HCT116 (cell line): Measurements from ENCODE around the gene RARG. TPM values are rescaled to one million over a fixed set of nuclear protein-coding genes. Genes with fewer than 3 reads are reported as not detected.

Experiments used
- ATAC-seq: fragments of 200-7000 bp; cut with Tn5 transposase; 2 replicates; pipeline ENCODE4 v1.9.1; 2020; ENCODE audit warnings: mild to moderate bottlenecking, moderate library complexity
- BruUV-seq: library from RNA; stranded (reverse); fragments of 400-500 nt; replicated peaks from 2 replicates; lab custom pipeline; 2021; lab: Mats Ljungman, UMichigan
- CTCF ChIA-PET: fragments of 300-600 bp; sonication (Branson Sonifier 250); formaldehyde crosslinking; loops from one replicate; lab custom pipeline; 2021; ENCODE audit warnings: antibody characterized with exemption; lab: Charles Lee
- POLR2A ChIA-PET: fragments of 300-600, 350-600 bp; sonication (Branson Sonifier 250); formaldehyde crosslinking; loops from one replicate; lab custom pipeline; 2021; ENCODE audit warnings: antibody characterized with exemption; lab: Charles Lee
- RAD21 ChIA-PET, 2 experiments: fragments of 300-600 bp; sonication (Branson Sonifier 250); formaldehyde crosslinking; loops; one replicate each; lab custom pipeline; 2023; ENCODE audit warnings: low total read pairs in 2 of 2; ENCODE audit not compliant: uncharacterized antibody in 2 of 2, unreplicated experiment in 2 of 2, low non-redundant PET in 1 of 2; lab: Charles Lee
- DNase-seq: peaks from one replicate; pipeline ENCODE4 v3.0.0-alpha.2; 2010; ENCODE audit warnings: low read depth, low spot score
- H2AFZ ChIP-seq: fragments of 200-600 bp; shearing (Covaris generic), sonication (generic); 2 replicates; pipeline ENCODE4 v1.6.1; 2017; ENCODE audit warnings: low read depth, mixed run types, mixed read lengths, antibody characterized with exemption, low read length; ENCODE audit not compliant: poor library complexity, severe bottlenecking
- H3K27ac ChIP-seq: 2 replicates; pipeline ENCODE4 v1.5.1; 2012; ENCODE audit warnings: low read depth, low read length
- H3K27me3 ChIP-seq: fragments of 200-600 bp; sonication (generic); 2 replicates; pipeline ENCODE4 v1.6.1; 2016; ENCODE audit warnings: mixed run types, low read length, mixed read lengths; ENCODE audit not compliant: insufficient read depth
- H3K36me3 ChIP-seq, 2 experiments: fragments of 200-500 bp in 1 of 2; fragments of 200-600 bp in 1 of 2; sonication (Bioruptor generic) in 1 of 2; sonication (generic) in 1 of 2; 2 replicates each; pipeline versions ENCODE4 v1.5.1 to v1.6.1; 2014 to 2016; ENCODE audit warnings: low read length in 2 of 2, inconsistent platforms in 1 of 2, mixed read lengths in 1 of 2, mixed run types in 1 of 2; ENCODE audit not compliant: insufficient read depth in 2 of 2, control insufficient read depth in 1 of 2
- H3K4me1 ChIP-seq, 2 experiments: fragments of 200-600 bp in 1 of 2; sonication (generic) in 1 of 2; 2 replicates each; pipeline versions ENCODE4 v1.5.1 to v1.6.1; 2012 to 2017; ENCODE audit warnings: low read length in 2 of 2, inconsistent platforms in 1 of 2, mild to moderate bottlenecking in 1 of 2, mixed read lengths in 1 of 2, mixed run types in 1 of 2, moderate library complexity in 1 of 2; ENCODE audit not compliant: insufficient read depth in 2 of 2, control insufficient read depth in 1 of 2
- H3K4me2 ChIP-seq: fragments of 200-600 bp; sonication (generic); 2 replicates; pipeline ENCODE4 v1.6.1; 2017; ENCODE audit warnings: mixed run types, low read length, mixed read lengths
- H3K4me3 ChIP-seq, 2 experiments: fragments of 200-600 bp in 1 of 2; sonication (generic) in 1 of 2; replicated peaks in 1 of 2; 2 replicates each; pipeline ENCODE4 v1.5.1; 2011 to 2016; ENCODE audit warnings: low read length in 2 of 2, control low read depth in 1 of 2, low read depth in 1 of 2, mild to moderate bottlenecking in 1 of 2, mixed read lengths in 1 of 2, mixed run types in 1 of 2
- H3K79me2 ChIP-seq: fragments of 200-600 bp; sonication (generic); 2 replicates; pipeline ENCODE4 v1.6.1; 2017; ENCODE audit warnings: mild to moderate bottlenecking, mixed run types, low read length, moderate library complexity, mixed read lengths; ENCODE audit not compliant: insufficient read depth
- H3K9ac ChIP-seq: fragments of 200-600 bp; sonication (generic); 2 replicates; pipeline ENCODE4 v1.6.1; 2016; ENCODE audit warnings: low read length, mixed read lengths
- H3K9me2 ChIP-seq: fragments of 200-600 bp; sonication (generic), shearing (Covaris generic); 2 replicates; pipeline ENCODE4 v1.6.1; 2017; ENCODE audit warnings: mixed run types, mild to moderate bottlenecking, moderate library complexity; ENCODE audit not compliant: insufficient read depth
- H3K9me3 ChIP-seq, 2 experiments: fragments of 200-500 bp in 1 of 2; fragments of 200-600 bp in 1 of 2; sonication (Bioruptor generic) in 1 of 2; sonication (generic) in 1 of 2; 2 replicates each; pipeline ENCODE4 v1.6.1; 2014 to 2017; ENCODE audit warnings: low read length in 2 of 2, mixed read lengths in 2 of 2, inconsistent platforms in 1 of 2, low read depth in 1 of 2, mild to moderate bottlenecking in 1 of 2, mixed run types in 1 of 2, moderate library complexity in 1 of 2; ENCODE audit not compliant: control insufficient read depth in 1 of 2, insufficient read depth in 1 of 2
- H4K20me1 ChIP-seq: fragments of 200-600 bp; sonication (generic), shearing (Covaris generic); 2 replicates; pipeline ENCODE4 v1.6.1; 2017; ENCODE audit warnings: mixed run types, mild to moderate bottlenecking, moderate library complexity; ENCODE audit not compliant: insufficient read depth
- ATF3 ChIP-seq: IDR thresholded peaks from 2 replicates; pipeline ENCODE4 v1.6.1; 2012
- CBX3 ChIP-seq: IDR thresholded peaks from 2 replicates; pipeline ENCODE4 v1.6.1; 2012; ENCODE audit warnings: low read depth
- CEBPB ChIP-seq: IDR thresholded peaks from 2 replicates; pipeline ENCODE4 v1.6.1; 2012; ENCODE audit warnings: low read depth
- CTCF ChIP-seq, 3 experiments: fragments of 200-600 bp in 1 of 3; sonication (generic) in 1 of 3; IDR thresholded peaks in 2 of 3; conservative IDR thresholded peaks in 1 of 3; 2 replicates each; pipeline ENCODE4 v1.5.1; 2012 to 2017; ENCODE audit warnings: low read depth in 2 of 3, low read length in 2 of 3, antibody characterized with exemption in 1 of 3, borderline replicate concordance in 1 of 3, control low read depth in 1 of 3, mild to moderate bottlenecking in 1 of 3, mixed read lengths in 1 of 3, mixed run types in 1 of 3, moderate library complexity in 1 of 3; ENCODE audit not compliant: insufficient read depth in 1 of 3
- EGR1 ChIP-seq: IDR thresholded peaks from 2 replicates; pipeline ENCODE4 v1.6.1; 2012; ENCODE audit warnings: low read depth
- ELF1 ChIP-seq: IDR thresholded peaks from 2 replicates; pipeline ENCODE4 v1.6.1; 2012; ENCODE audit warnings: low read depth, borderline replicate concordance
- EZH2 ChIP-seq: fragments of 200-600 bp; sonication (generic); IDR thresholded peaks from 2 replicates; pipeline ENCODE4 v1.6.1; 2017; ENCODE audit warnings: antibody characterized with exemption, mixed run types
- EZH2phosphoT487 ChIP-seq: fragments of 200-600 bp; IDR thresholded peaks from 2 replicates; pipeline ENCODE4 v1.6.1; 2018; ENCODE audit warnings: antibody characterized with exemption, borderline replicate concordance
- JUND ChIP-seq: IDR thresholded peaks from 2 replicates; pipeline ENCODE4 v1.6.1; 2012
- MAX ChIP-seq: IDR thresholded peaks from 2 replicates; pipeline ENCODE4 v1.6.1; 2012
- POLR2A ChIP-seq: IDR thresholded peaks from 2 replicates; pipeline ENCODE4 v1.7.0; 2011; ENCODE audit warnings: borderline replicate concordance; ENCODE audit not compliant: insufficient read depth, insufficient read length; ENCODE audit errors: extremely low read depth
- RAD21 ChIP-seq: IDR thresholded peaks from 2 replicates; pipeline ENCODE4 v1.6.1; 2012; ENCODE audit warnings: low read depth, mild to moderate bottlenecking
- REST ChIP-seq: IDR thresholded peaks from 2 replicates; pipeline ENCODE4 v1.6.1; 2012; ENCODE audit warnings: low read depth
- SIN3A ChIP-seq: IDR thresholded peaks from 2 replicates; pipeline ENCODE4 v1.6.1; 2012; ENCODE audit warnings: low read depth
- SP1 ChIP-seq: IDR thresholded peaks from 2 replicates; pipeline ENCODE4 v1.6.1; 2012; ENCODE audit warnings: low read depth
- TCF7L2 ChIP-seq: IDR thresholded peaks from 2 replicates; pipeline ENCODE4 v1.7.0; 2011; ENCODE audit warnings: borderline replicate concordance, inconsistent platforms; ENCODE audit not compliant: insufficient read depth, insufficient read length; ENCODE audit errors: extremely low read depth
- YY1 ChIP-seq: IDR thresholded peaks from 2 replicates; pipeline ENCODE4 v1.6.1; 2011; ENCODE audit warnings: low read length, low read depth, moderate library complexity, mild to moderate bottlenecking; ENCODE audit not compliant: insufficient replicate concordance; ENCODE audit errors: extremely low read depth
- ZBTB33 ChIP-seq: IDR thresholded peaks from 2 replicates; pipeline ENCODE4 v1.6.1; 2011; ENCODE audit warnings: mild to moderate bottlenecking, low read length, moderate library complexity; ENCODE audit not compliant: insufficient replicate concordance; ENCODE audit errors: extremely low read depth
- ZFX ChIP-seq: fragments of 450-650 bp; IDR thresholded peaks from 2 replicates; pipeline ENCODE4 v1.6.1; 2017
- ZNF274 ChIP-seq: fragments of 200-500 bp; sonication (Bioruptor generic); IDR thresholded peaks from 2 replicates; pipeline ENCODE4 v1.6.1; 2014; ENCODE audit warnings: mild to moderate bottlenecking, low read depth, low read length, inconsistent platforms
- intact Hi-C: fragments of 100-400 bp; cut with micrococcal nuclease; formaldehyde crosslinking; loops from 2 replicates; pipeline ENCODE4 v1.10.0; 2022
- total RNA-seq: library from RNA; stranded (reverse); gene quantifications from one replicate; pipeline ENCODE4 v1.2.1, GENCODE V29; 2021; ENCODE audit not compliant: unreplicated experiment

The RARG gene
- total RNA-seq, 1 experiment from 2014 or later: 68.9 TPM

GRCh38 chr12:53217931-53218307, 14.1 kb downstream of the RARG start:
- RAD21 ChIA-PET: no interaction called here
- TF ChIP-seq ZNF274: no peak
- TF ChIP-seq EGR1: no peak
- TF ChIP-seq EZH2: no peak
- no peak for TF ChIP-seq TCF7L2
- TF ChIP-seq MAX: no peak
- no peak for TF ChIP-seq ZFX
- no peak for TF ChIP-seq REST
- no peak for TF ChIP-seq SP1
- TF ChIP-seq POLR2A: no peak
- TF ChIP-seq SIN3A: no peak
- TF ChIP-seq RAD21: no peak
- TF ChIP-seq CEBPB: no peak
- TF ChIP-seq CTCF (IDR thresholded peaks at IDR 0.05 in 2 of 3, conservative IDR thresholded peaks at IDR 0.05 in 1 of 3; ENCODE audit: borderline replicate concordance in 1 of 3, insufficient read depth in 1 of 3, low read depth in 2 of 3, low read length in 2 of 3): no peak
- TF ChIP-seq JUND: no peak
- TF ChIP-seq ELF1: no peak
- TF ChIP-seq CBX3: no peak
- no peak for TF ChIP-seq YY1
- no peak for TF ChIP-seq ZBTB33
- TF ChIP-seq ATF3: no peak
- no peak for TF ChIP-seq EZH2phosphoT487
- Histone ChIP-seq H3K4me1 (peaks cover 30 to 58% of the 10 kb centered on the region in 2 experiments), H3K4me3 (peak overlapping the region in 1 of 2 experiments; percentile 15; a peak in 1 of 4 replicates), H3K9me2 (no peaks in the 10 kb centered on the region), H2AFZ (no peak overlapping the region), H3K4me2 (peak overlapping the region; percentile 100), H4K20me1 (no peaks in the 10 kb centered on the region), H3K79me2 (peaks cover 40% of the 10 kb centered on the region), H3K9me3 (no peaks in the 10 kb centered on the region), H3K36me3 (peaks cover 2 to 7% of the 10 kb centered on the region in 2 experiments; a peak in 3 of 4 replicates), H3K27ac (peak overlapping the region; percentile 46), H3K9ac (peak overlapping the region; percentile 93), H3K27me3 (no peaks in the 10 kb centered on the region)
- intact Hi-C loops: no loop called here
- BruUV-seq: no TSS peak
- CTCF ChIA-PET: interaction anchor here (1.0 to 1.6 kb wide), 3 partner anchors 50 to 103 kb away, joined by 3 to 5 read pairs (median 4); partner anchors contain the start of genes AAAS and ESPL1
- no peak for ATAC-seq
- DNase-seq: no peak
- POLR2A ChIA-PET: interaction anchor here (1.4 kb wide), 1 partner anchor 11 kb away, joined by 3 read pairs; no protein-coding TSS in a partner anchor
